ENCODE measurements around the gene CLMN. TPM values are rescaled to one million over a fixed set of nuclear protein-coding genes. Genes with fewer than 3 reads are reported as not detected.

CLMN gene
- total and polyA plus RNA-seq, 10 of the 15 experiments (the other 5 are each of a cell fraction or from before 2014, with no cell fraction given), result 7.8 to 49.3 (median 18.5) TPM

- no peaks in the 10 kb centered on the region for H3K79me2 ChIP-seq (ENCODE audit: control insufficient read depth, insufficient read depth, low read length)
- TF ChIP-seq ZZZ3 (IDR thresholded peaks at IDR 0.05; ENCODE audit: control insufficient read depth, insufficient read length, low read depth) (no peak), ZNF217 (IDR thresholded peaks at IDR 0.05) (no peak), CUX1 (IDR thresholded peaks at IDR 0.05; ENCODE audit: insufficient replicate concordance, low read depth, low read length) (no peak), NFYA (IDR thresholded peaks at IDR 0.05; ENCODE audit: borderline replicate concordance, low read depth, low read length) (no peak), MAX (IDR thresholded peaks at IDR 0.05; ENCODE audit: low read depth, low read length) (no peak), CREB1 (IDR thresholded peaks at IDR 0.05; ENCODE audit: low read depth) (no peak), STAT3 (IDR thresholded peaks at IDR 0.05; ENCODE audit: low read depth, low read length) (no peak), CHD1 (IDR thresholded peaks at IDR 0.05; ENCODE audit: low read depth, low read length) (no peak), HDGF (IDR thresholded peaks at IDR 0.05) (no peak), TCF12 (IDR thresholded peaks at IDR 0.05; ENCODE audit: low read depth, low read length) (no peak), TCF7 (IDR thresholded peaks at IDR 0.05; ENCODE audit: borderline replicate concordance) (no peak), HCFC1 (IDR thresholded peaks at IDR 0.05; ENCODE audit: low read length) (no peak), ZNF274 (IDR thresholded peaks at IDR 0.05; ENCODE audit: insufficient read depth, insufficient read length) (no peak), BHLHE40 (IDR thresholded peaks at IDR 0.05; ENCODE audit: borderline replicate concordance in 1 of 2, low read depth in 2 of 2, low read length in 1 of 2) (no peak)
- POLR2A ChIA-PET, result interaction anchor here (1.1 to 1.9 kb wide), 4 partner anchors 11 to 33 kb away, joined by 3 to 9 read pairs (median 4); no protein-coding TSS in a partner anchor
- RAD21 ChIA-PET (ENCODE audit: unreplicated experiment), result interaction anchor here (1.2 to 4.7 kb wide), 10 partner anchors 9 to 182 kb away, joined by 3 to 23 read pairs (median 6); no protein-coding TSS in a partner anchor
- no peak overlapping the region for H2AFZ ChIP-seq (ENCODE audit: control insufficient read depth, low read depth, low read length)
- CTCF ChIA-PET, result interaction anchor here (1.0 to 5.8 kb wide), 5 partner anchors 9 to 178 kb away, joined by 4 to 54 read pairs (median 6); partner anchors contain the start of gene DICER1
- FAIRE-seq, result no peak
- no peaks in the 10 kb centered on the region for H4K20me1 ChIP-seq (ENCODE audit: control insufficient read depth, insufficient read depth)
- H3K9me3 ChIP-seq (replicated peaks; ENCODE audit: control insufficient read depth, insufficient read depth, low read length), result no peaks in the 10 kb centered on the region; the same call in 2 of the 3 replicates
- no peaks in the 10 kb centered on the region for H3K4me1 ChIP-seq (ENCODE audit: control insufficient read depth, insufficient read depth, low read length)
- DNase-seq (ENCODE audit: low read depth, low spot score), result no peak
- no peaks in the 10 kb centered on the region for H3K36me3 ChIP-seq (ENCODE audit: control insufficient read depth in 2 of 2, insufficient read depth in 2 of 2, low read length in 1 of 2)
- in situ Hi-C loops (cut with MboI), result no loop called here
- no peak overlapping the region for H3K27ac ChIP-seq (ENCODE audit: control insufficient read depth, insufficient read depth)
- SMC1A ChIA-PET (ENCODE audit: uncharacterized antibody, unreplicated experiment), result interaction anchor here (0.8 to 3.9 kb wide), 22 partner anchors 11 to 179 kb away, joined by 3 to 36 read pairs (median 8); partner anchors contain the start of gene DICER1
- no peak overlapping the region for H3K4me3 ChIP-seq
- no peak overlapping the region for H3K9ac ChIP-seq (ENCODE audit: control insufficient read depth, insufficient read depth, low read length)
- no peak for ATAC-seq
- no peak overlapping the region for H3K4me2 ChIP-seq (ENCODE audit: control insufficient read depth, insufficient read depth)
- no TSS peak for BruUV-seq (replicated peaks)
- WGBS (ENCODE audit: insufficient coverage, insufficient replicate concordance, low lambda C conversion rate, missing lambda C conversion rate), result 28% methylated on average over 1 of the region's 1 CpG
- no peaks in the 10 kb centered on the region for H3K27me3 ChIP-seq (replicated peaks in 1 of 2; ENCODE audit: control insufficient read depth in 2 of 2, insufficient read depth in 2 of 2, low read length in 1 of 2)
- intact Hi-C loops (cut with micrococcal nuclease; ENCODE audit: unreplicated experiment), result no loop called here
Observed at GRCh38 chr14:95183082-95183481, 136.6 kb downstream of the CLMN start.

All from GM12878 (cell line).